GM21786 (cell line): Measurements from ENCODE around the gene OR2AT4.

Experiments
- ATAC-seq: cut with Tn5 transposase; IDR thresholded peaks from one replicate; pipeline ENCODE4 v1.9.1; 2021; ENCODE audit not compliant: unreplicated experiment

Gene OR2AT4

GRCh38 chr11:75031771-75032549 lies 64.7 kb downstream of the OR2AT4 start:
- ATAC-seq = no peak
